Peyer's patch (tissue), 4 donors: ENCODE data around the gene ELMOD3. TPM values are rescaled to one million over a fixed set of nuclear protein-coding genes. Genes with fewer than 3 reads are reported as not detected.
"Not testable (repeated sequence)": the region's sequence is repeated elsewhere in the genome, so short reads cannot be mapped to it uniquely, and the experiment has no call there.

Source experiments
- DNase-seq, 3 donors: peaks; one replicate each; pipeline ENCODE4 v3.0.0-alpha.2; 2017 to 2019
- H3K27ac ChIP-seq, 4 donors: fragments of 200-600 bp; sonication (generic); one replicate each; pipeline ENCODE4 v1.5.1; 2016 to 2019
- H3K27me3 ChIP-seq, 2 donors: fragments of 200-600 bp; sonication (generic); one replicate each; pipeline ENCODE4 v1.5.1; 2019
- H3K36me3 ChIP-seq, 3 donors: fragments of 200-600 bp; sonication (generic); one replicate each; pipeline ENCODE4 v1.5.1; 2016 to 2019
- H3K4me1 ChIP-seq, 4 donors: fragments of 200-600 bp; sonication (generic); one replicate each; pipeline ENCODE4 v1.5.1; 2016 to 2019
- H3K4me3 ChIP-seq, 4 donors: fragments of 200-600 bp; sonication (generic); 1 replicate in 3 of 4; 2 replicates in 1 of 4; pipeline ENCODE4 v1.5.1; 2016 to 2019; ENCODE audit warnings: mild to moderate bottlenecking in 1 of 4
- H3K9me3 ChIP-seq, 4 donors: fragments of 200-600 bp; sonication (generic); one replicate each; pipeline ENCODE4 v1.5.1; 2016 to 2019; ENCODE audit warnings: mild to moderate bottlenecking in 1 of 4
- POLR2A ChIP-seq, 2 donors: fragments of 450-650 bp; IDR thresholded peaks; one replicate each; pipeline ENCODE4 v1.5.1; 2017; ENCODE audit warnings: antibody characterized with exemption in 2 of 2, mild to moderate bottlenecking in 2 of 2, moderate library complexity in 2 of 2
- total RNA-seq, 4 donors: library from RNA; depleted of rRNA; stranded (reverse); fragments of >200 nt; gene quantifications; one replicate each; pipeline ENCODE4 v1.1.0, GENCODE V29; 2016
- TF ChIP-seq, protein P1 (sequence below), 6 experiments: fragments of 450-650 bp in 4 of 6; fragments of 200-600 bp in 2 of 6; sonication (generic) in 1 of 6; IDR thresholded peaks; one replicate each; pipeline ENCODE4 v1.5.1; 2017 to 2019; ENCODE audit warnings: antibody characterized with exemption in 6 of 6, mild to moderate bottlenecking in 3 of 6, moderate library complexity in 1 of 6

The ELMOD3 gene
- total RNA-seq, 4 donors from 2014 or later, result 28.1 to 49.4 (median 45.8) TPM

DNA sequence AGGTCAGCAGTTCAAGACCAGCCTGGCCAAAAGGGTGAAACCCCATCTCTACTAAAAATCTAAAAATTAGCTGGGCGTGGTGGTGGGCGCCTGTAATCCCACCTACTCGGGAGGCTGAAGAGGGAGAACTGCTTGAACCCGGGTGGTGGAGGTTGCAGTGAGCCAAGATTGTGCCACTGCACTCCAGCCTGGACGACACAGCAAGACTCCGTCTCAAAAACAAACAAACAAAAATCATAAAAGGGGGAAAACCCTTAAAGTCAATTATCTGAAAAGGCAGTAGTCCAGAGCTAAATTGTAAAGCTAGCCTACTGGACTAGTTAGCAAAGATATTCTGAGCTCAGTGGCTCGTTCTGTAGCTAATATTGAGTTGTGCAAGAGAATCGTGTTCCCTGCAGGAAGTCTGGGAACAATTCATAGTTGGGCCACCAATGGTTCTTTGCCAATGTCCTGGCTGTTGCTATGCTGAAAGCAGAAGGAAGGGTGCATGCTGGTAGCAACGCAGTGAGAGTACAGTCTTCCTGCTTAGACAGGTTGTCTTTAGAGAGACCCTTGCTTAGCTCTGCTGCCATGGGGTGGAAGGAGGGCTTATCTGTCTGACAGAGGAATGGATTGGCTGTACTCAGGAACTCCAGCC lies 31.1 kb upstream of the ELMOD3 start:
- no peaks in the 10 kb centered on the region for H3K27me3 ChIP-seq
- H3K9me3 ChIP-seq, result no peaks in the 10 kb centered on the region
- H3K27ac ChIP-seq, result peak overlapping the region in 2 of 4 donors; percentile 51 to 96
- peak overlapping the region in 1 of 4 donors; percentile 12 for H3K4me3 ChIP-seq
- H3K36me3 ChIP-seq, result peaks cover 0 to 63% (median 3%) of the 10 kb centered on the region in 3 donors
- H3K4me1 ChIP-seq, result peaks cover 0 to 55% (median 13%) of the 10 kb centered on the region in 4 donors
- TF ChIP-seq, protein P1, sequence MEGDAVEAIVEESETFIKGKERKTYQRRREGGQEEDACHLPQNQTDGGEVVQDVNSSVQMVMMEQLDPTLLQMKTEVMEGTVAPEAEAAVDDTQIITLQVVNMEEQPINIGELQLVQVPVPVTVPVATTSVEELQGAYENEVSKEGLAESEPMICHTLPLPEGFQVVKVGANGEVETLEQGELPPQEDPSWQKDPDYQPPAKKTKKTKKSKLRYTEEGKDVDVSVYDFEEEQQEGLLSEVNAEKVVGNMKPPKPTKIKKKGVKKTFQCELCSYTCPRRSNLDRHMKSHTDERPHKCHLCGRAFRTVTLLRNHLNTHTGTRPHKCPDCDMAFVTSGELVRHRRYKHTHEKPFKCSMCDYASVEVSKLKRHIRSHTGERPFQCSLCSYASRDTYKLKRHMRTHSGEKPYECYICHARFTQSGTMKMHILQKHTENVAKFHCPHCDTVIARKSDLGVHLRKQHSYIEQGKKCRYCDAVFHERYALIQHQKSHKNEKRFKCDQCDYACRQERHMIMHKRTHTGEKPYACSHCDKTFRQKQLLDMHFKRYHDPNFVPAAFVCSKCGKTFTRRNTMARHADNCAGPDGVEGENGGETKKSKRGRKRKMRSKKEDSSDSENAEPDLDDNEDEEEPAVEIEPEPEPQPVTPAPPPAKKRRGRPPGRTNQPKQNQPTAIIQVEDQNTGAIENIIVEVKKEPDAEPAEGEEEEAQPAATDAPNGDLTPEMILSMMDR (IDR thresholded peaks at IDR 0.05), result no peak
- TF ChIP-seq POLR2A (IDR thresholded peaks at IDR 0.05), result no peak
- no peak for DNase-seq

DNA sequence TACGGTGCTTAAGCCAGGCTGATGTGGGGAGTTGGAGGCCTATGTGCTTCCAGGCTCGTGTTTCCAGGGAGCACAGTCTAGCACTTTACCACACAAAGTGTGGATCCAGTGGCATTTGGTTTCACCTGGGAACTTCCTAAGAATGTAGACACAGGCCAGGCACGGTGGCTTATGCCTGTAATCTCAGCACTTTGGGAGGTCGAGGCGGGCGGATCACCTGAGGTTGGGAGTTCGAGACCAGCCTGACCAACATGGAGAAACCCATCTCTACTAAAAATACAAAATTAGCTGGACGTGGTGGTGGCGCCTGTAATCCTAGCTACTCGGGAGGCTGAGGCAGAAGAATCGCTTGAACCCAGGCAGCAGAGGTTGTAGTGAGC lies 30.6 kb upstream of the ELMOD3 start:
- H3K27ac ChIP-seq, result peak overlapping the region in 2 of 4 donors; percentile 51 to 96
- H3K4me3 ChIP-seq, result peak overlapping the region in 1 of 4 donors; percentile 12
- H3K9me3 ChIP-seq, H3K27me3 ChIP-seq: not testable (repeated sequence)
- H3K36me3 ChIP-seq, result peaks cover 0 to 58% (median 3%) of the 10 kb centered on the region in 3 donors
- peak in 1 of 3 donors; percentile 42 for DNase-seq
- peaks cover 0 to 55% (median 13%) of the 10 kb centered on the region in 4 donors for H3K4me1 ChIP-seq

DNA sequence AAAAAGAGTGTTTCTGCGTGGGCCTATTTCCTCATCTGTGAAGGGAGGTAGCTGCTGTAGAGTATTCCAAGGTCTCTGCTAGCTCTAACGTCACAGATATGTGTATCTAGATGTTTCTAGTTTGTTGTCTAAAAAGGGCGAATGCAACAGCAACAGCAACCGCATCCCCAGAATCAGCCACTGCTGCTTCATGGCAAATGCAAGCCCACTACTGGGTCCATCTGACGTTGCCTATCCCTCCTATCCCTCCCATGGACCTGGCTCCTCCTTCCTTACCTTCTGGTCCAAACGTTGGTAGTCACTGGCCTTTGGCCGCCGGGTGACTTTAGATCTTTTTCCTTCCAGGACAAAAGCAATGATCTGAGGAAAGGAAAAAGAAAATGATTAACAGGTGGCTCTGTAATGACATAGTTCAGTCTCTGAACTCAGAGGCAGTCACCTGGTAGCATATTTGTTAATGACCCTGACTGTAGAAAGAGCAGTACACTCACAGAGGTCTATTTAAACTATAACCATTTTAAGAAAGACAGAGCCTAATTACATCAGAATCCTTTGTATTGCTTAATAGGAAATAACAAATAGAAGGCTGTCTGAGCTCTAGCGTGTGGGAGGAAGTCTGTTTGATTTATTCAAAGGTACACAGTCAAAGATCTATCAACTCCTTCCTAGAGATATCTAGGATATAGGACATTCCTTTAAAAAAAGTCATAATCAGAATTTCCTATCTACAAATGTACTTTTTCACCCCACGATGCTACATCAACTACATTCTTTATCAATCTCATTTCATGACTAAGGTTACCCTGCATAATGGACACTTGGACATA lies 29.7 kb upstream of the ELMOD3 start:
- Histone ChIP-seq H3K27ac (peak overlapping the region; percentile 26 to 99 (median 94)), H3K27me3 (no peaks in the 10 kb centered on the region), H3K36me3 (peaks cover 0 to 49% (median 3%) of the 10 kb centered on the region in 3 donors), H3K9me3 (no peaks in the 10 kb centered on the region), H3K4me3 (peak overlapping the region; percentile 75 to 87 (median 83)), H3K4me1 (peaks cover 0 to 48% (median 13%) of the 10 kb centered on the region in 4 donors)
- TF ChIP-seq, protein P1 (IDR thresholded peaks at IDR 0.05), result peak in 1 of 6 experiments; percentile 2
- TF ChIP-seq POLR2A (IDR thresholded peaks at IDR 0.05), result peak; percentile 52 to 66
- peak in 2 of 3 donors; percentile 73 to 82 for DNase-seq

DNA sequence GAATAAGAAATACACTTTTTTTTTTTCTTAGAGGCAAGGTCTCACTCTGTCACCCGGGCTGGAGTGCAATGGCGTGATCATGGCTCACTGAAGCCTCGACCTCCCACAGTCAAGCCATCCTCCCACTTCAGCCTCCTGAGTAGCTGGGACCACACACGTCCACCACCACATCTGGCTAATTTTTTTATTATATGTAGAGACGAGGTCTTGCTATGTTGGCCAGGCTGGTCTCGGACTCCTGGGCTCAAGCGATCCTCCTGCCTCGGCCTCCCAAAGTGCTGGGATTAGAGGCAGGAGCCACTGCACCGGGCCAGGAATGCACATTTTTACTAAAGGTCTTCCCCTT lies 29.1 kb upstream of the ELMOD3 start:
- TF ChIP-seq POLR2A (IDR thresholded peaks at IDR 0.05), result no peak
- TF ChIP-seq, protein P1 (IDR thresholded peaks at IDR 0.05), result no peak
- DNase-seq, result no peak
- Histone ChIP-seq H3K4me3 (peak overlapping the region; percentile 75 to 87 (median 83)), H3K27ac (peak overlapping the region; percentile 93 to 99 (median 96)), H3K27me3 (no peaks in the 10 kb centered on the region), H3K9me3 (no peaks in the 10 kb centered on the region), H3K36me3 (peaks cover 0 to 43% (median 3%) of the 10 kb centered on the region in 3 donors), H3K4me1 (peaks cover 0 to 48% (median 13%) of the 10 kb centered on the region in 4 donors)

DNA sequence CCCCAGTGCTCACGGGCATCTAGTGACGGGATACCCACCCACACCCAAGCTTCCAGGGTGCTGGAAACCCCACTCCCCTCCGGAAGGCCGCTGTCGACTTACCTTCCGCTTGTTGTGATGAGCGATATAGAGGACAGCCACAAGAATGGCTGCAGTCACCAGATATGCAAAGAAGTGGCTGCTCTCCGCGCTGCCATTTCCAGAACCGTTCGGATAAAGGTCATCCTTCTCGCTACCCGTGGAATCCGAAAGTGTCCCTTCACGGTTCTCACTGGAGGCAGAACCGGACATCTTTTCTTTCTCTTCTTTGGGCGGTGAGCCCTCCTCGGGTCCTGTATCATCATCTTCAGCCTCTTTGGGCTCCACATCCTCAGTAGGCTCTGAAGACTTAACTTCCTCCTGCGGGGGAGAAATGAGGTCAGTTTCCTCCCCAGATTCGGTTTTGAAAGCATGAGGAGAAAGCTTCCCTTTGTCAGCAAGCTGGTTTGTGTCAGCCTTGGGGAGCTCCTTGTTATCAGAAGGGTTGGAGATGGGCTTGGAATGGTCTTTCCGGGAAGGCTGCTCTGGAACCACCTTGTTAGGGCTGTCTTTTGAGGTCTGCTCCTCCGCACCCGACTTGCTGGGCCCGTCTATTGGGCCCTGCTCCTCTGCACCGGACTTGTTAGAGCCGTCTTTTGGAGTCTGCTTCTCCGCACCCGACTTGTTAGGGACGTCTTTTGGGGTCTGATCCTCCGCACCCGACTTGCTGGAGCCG lies 28.0 kb upstream of the ELMOD3 start:
- H3K4me3 ChIP-seq, result peak overlapping the region; percentile 75 to 87 (median 83)
- no peaks in the 10 kb centered on the region for H3K9me3 ChIP-seq
- peak in 2 of 3 donors; percentile 50 to 74 for DNase-seq
- TF ChIP-seq, protein P1 (IDR thresholded peaks at IDR 0.05), result no peak
- peak in 1 of 2 donors; percentile 15 for TF ChIP-seq POLR2A (IDR thresholded peaks at IDR 0.05)
- H3K36me3 ChIP-seq, result peaks cover 0 to 32% (median 0%) of the 10 kb centered on the region in 3 donors
- peak overlapping the region; percentile 93 to 99 (median 96) for H3K27ac ChIP-seq
- H3K27me3 ChIP-seq, result no peaks in the 10 kb centered on the region
- H3K4me1 ChIP-seq, result peaks cover 0 to 47% (median 13%) of the 10 kb centered on the region in 4 donors
